Measurements from ENCODE around the gene RAD21L1.

DNA sequence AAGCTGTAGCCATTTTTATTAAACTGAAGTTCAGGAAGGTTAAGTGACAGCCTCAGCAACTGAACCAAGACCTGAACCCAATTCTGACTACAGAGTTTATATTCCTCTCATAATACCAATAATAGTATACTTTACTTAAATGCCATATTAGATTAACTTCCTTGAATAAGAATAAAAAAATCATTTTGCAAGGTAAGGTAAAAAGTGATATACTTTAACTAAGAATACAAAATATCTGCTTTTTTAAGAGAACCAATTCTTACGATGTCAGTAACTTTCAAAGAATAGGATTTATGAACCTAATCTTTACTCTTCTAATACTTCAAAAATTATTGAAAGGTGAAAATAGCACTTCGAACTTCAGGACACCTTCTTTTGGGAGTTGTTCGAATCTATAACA lies 3.7 kb downstream of the RAD21L1 start:
- TF ChIP-seq, protein P1, sequence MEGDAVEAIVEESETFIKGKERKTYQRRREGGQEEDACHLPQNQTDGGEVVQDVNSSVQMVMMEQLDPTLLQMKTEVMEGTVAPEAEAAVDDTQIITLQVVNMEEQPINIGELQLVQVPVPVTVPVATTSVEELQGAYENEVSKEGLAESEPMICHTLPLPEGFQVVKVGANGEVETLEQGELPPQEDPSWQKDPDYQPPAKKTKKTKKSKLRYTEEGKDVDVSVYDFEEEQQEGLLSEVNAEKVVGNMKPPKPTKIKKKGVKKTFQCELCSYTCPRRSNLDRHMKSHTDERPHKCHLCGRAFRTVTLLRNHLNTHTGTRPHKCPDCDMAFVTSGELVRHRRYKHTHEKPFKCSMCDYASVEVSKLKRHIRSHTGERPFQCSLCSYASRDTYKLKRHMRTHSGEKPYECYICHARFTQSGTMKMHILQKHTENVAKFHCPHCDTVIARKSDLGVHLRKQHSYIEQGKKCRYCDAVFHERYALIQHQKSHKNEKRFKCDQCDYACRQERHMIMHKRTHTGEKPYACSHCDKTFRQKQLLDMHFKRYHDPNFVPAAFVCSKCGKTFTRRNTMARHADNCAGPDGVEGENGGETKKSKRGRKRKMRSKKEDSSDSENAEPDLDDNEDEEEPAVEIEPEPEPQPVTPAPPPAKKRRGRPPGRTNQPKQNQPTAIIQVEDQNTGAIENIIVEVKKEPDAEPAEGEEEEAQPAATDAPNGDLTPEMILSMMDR (conservative IDR thresholded peaks at IDR 0.05 in 1 of 2, IDR thresholded peaks at IDR 0.05 in 1 of 2; ENCODE audit: extremely low read depth in 1 of 2, insufficient read depth in 1 of 2, low read depth in 1 of 2, low read length in 2 of 2) = no peak
- TF ChIP-seq EZH2 (IDR thresholded peaks at IDR 0.05; ENCODE audit: borderline replicate concordance, low read length) = no peak

Data from mammary epithelial cell (primary cell).